H9 (cell line): ENCODE data around the gene KLHL2. TPM values are rescaled to one million over a fixed set of nuclear protein-coding genes. Genes with fewer than 3 reads are reported as not detected.

Source experiments
- DNase-seq: peaks from one replicate; pipeline ENCODE4 v3.0.0-alpha.2; 2017
- H2AFZ ChIP-seq: one replicate; pipeline ENCODE4 v1.6.1; 2013; ENCODE audit warnings: mild to moderate bottlenecking, low read length, control low read depth, moderate library complexity
- H2AK5ac ChIP-seq: 2 replicates; pipeline ENCODE4 v1.6.1; 2013; ENCODE audit warnings: low read length, control low read depth, mixed read lengths; ENCODE audit not compliant: insufficient read length
- H2BK120ac ChIP-seq: one replicate; pipeline ENCODE4 v1.6.1; 2013; ENCODE audit warnings: low read depth, mild to moderate bottlenecking, low read length, control low read depth, inconsistent platforms; ENCODE audit not compliant: poor library complexity, severe bottlenecking
- H2BK12ac ChIP-seq: 2 replicates; pipeline ENCODE4 v1.6.1; 2013; ENCODE audit warnings: low read length, control low read depth, mixed read lengths, low read depth; ENCODE audit not compliant: insufficient read length
- H2BK15ac ChIP-seq: 2 replicates; pipeline ENCODE4 v1.6.1; 2013; ENCODE audit warnings: low read depth, low read length, control low read depth
- H2BK20ac ChIP-seq: one replicate; pipeline ENCODE4 v1.6.1; 2013; ENCODE audit warnings: low read depth, mild to moderate bottlenecking, low read length, control low read depth, inconsistent platforms; ENCODE audit not compliant: poor library complexity, severe bottlenecking
- H2BK5ac ChIP-seq: 2 replicates; pipeline ENCODE4 v1.6.1; 2013; ENCODE audit warnings: low read length, control low read depth, mixed read lengths; ENCODE audit not compliant: insufficient read length
- H3K14ac ChIP-seq: 2 replicates; pipeline ENCODE4 v1.6.1; 2013; ENCODE audit warnings: low read length, control low read depth; ENCODE audit not compliant: insufficient read depth
- H3K18ac ChIP-seq: 2 replicates; pipeline ENCODE4 v1.6.1; 2013; ENCODE audit warnings: low read depth, mild to moderate bottlenecking, mixed read lengths, low read length, control low read depth; ENCODE audit not compliant: insufficient read length
- H3K23ac ChIP-seq: 2 replicates; pipeline ENCODE4 v1.6.1; 2013; ENCODE audit warnings: low read length, control low read depth, mixed read lengths, low read depth; ENCODE audit not compliant: insufficient read length
- H3K23me2 ChIP-seq: 2 replicates; pipeline ENCODE4 v1.6.1; 2013; ENCODE audit warnings: low read depth, mild to moderate bottlenecking, mixed read lengths, low read length, control low read depth; ENCODE audit not compliant: insufficient read length, poor library complexity, severe bottlenecking
- H3K27ac ChIP-seq: 2 replicates; pipeline ENCODE4 v1.5.1; 2013; ENCODE audit warnings: low read length, control low read depth, mixed read lengths, low read depth; ENCODE audit not compliant: insufficient read length
- H3K27me3 ChIP-seq: 2 replicates; pipeline ENCODE4 v1.6.1; 2013; ENCODE audit warnings: low read length, control low read depth, inconsistent platforms; ENCODE audit not compliant: insufficient read depth
- H3K4ac ChIP-seq: 2 replicates; pipeline ENCODE4 v1.6.1; 2013; ENCODE audit warnings: low read depth, mild to moderate bottlenecking, control low read depth, inconsistent platforms, low read length, moderate library complexity
- H3K4me1 ChIP-seq: 2 replicates; pipeline ENCODE4 v1.6.1; 2013; ENCODE audit warnings: low read length, control low read depth, inconsistent platforms; ENCODE audit not compliant: insufficient read depth
- H3K4me2 ChIP-seq: 2 replicates; pipeline ENCODE4 v1.6.1; 2013; ENCODE audit warnings: low read length, control low read depth, mixed read lengths; ENCODE audit not compliant: insufficient read length, insufficient read depth
- H3K56ac ChIP-seq: 2 replicates; pipeline ENCODE4 v1.6.1; 2013; ENCODE audit warnings: low read depth, mild to moderate bottlenecking, mixed read lengths, low read length, control low read depth; ENCODE audit not compliant: insufficient read length
- H3K79me1 ChIP-seq: 2 replicates; pipeline ENCODE4 v1.6.1; 2013; ENCODE audit warnings: low read depth, mild to moderate bottlenecking, moderate library complexity, low read length, control low read depth, inconsistent platforms; ENCODE audit not compliant: insufficient read depth, poor library complexity, severe bottlenecking
- H3K79me2 ChIP-seq: 2 replicates; pipeline ENCODE4 v1.6.1; 2013; ENCODE audit warnings: low read length, control low read depth, inconsistent platforms; ENCODE audit not compliant: insufficient read depth
- H3K9ac ChIP-seq: 2 replicates; pipeline ENCODE4 v1.6.1; 2013; ENCODE audit warnings: low read length, control low read depth, mixed read lengths; ENCODE audit not compliant: insufficient read length; ENCODE audit errors: extremely low read depth
- H3K9me3 ChIP-seq: one replicate; pipeline ENCODE4 v1.6.1; 2013; ENCODE audit warnings: low read depth, low read length, inconsistent platforms; ENCODE audit not compliant: control insufficient read depth
- H3T11ph ChIP-seq: one replicate; pipeline ENCODE4 v1.6.1; 2013; ENCODE audit warnings: mild to moderate bottlenecking, low read length, control low read depth, inconsistent platforms
- H4K20me1 ChIP-seq: one replicate; pipeline ENCODE4 v1.6.1; 2013; ENCODE audit not compliant: control insufficient read depth, insufficient read length, insufficient read depth
- H4K5ac ChIP-seq: 2 replicates; pipeline ENCODE4 v1.6.1; 2013; ENCODE audit warnings: low read depth, mild to moderate bottlenecking, mixed read lengths, low read length, control low read depth; ENCODE audit not compliant: insufficient read length
- H4K8ac ChIP-seq: replicated peaks from 2 replicates; pipeline ENCODE4 v1.6.1; 2013; ENCODE audit warnings: low read length, control low read depth, mixed read lengths, low read depth; ENCODE audit not compliant: insufficient read length
- H4K91ac ChIP-seq: 2 replicates; pipeline ENCODE4 v1.6.1; 2013; ENCODE audit warnings: low read depth, mild to moderate bottlenecking, moderate library complexity, mixed read lengths, low read length, control low read depth; ENCODE audit not compliant: insufficient read length
- H3K27ac Mint-ChIP-seq, 3 experiments: 2 replicates in 2 of 3; 3 replicates in 1 of 3; pipeline ENCODE4 v1.8.0; 2020 to 2021; ENCODE audit warnings: mixed read lengths in 3 of 3, mild to moderate bottlenecking in 1 of 3, moderate library complexity in 1 of 3
- H3K27me3 Mint-ChIP-seq: 2 replicates; pipeline ENCODE4 v1.8.0; 2021; ENCODE audit warnings: low read depth, mild to moderate bottlenecking, moderate library complexity, mixed read lengths
- H3K36me3 Mint-ChIP-seq, 3 experiments: 2 replicates in 2 of 3; 3 replicates in 1 of 3; pipeline ENCODE4 v1.8.0; 2020 to 2021; ENCODE audit warnings: low read depth in 3 of 3, mixed read lengths in 3 of 3; ENCODE audit not compliant: insufficient read depth in 1 of 3
- H3K4me1 Mint-ChIP-seq, 2 experiments: 2 replicates each; pipeline ENCODE4 v1.8.0; 2020; ENCODE audit warnings: mixed read lengths in 2 of 2
- H3K4me3 Mint-ChIP-seq, 2 experiments: 2 replicates in 1 of 2; 3 replicates in 1 of 2; pipeline ENCODE4 v1.8.0; 2020 to 2021; ENCODE audit warnings: mild to moderate bottlenecking in 2 of 2, mixed read lengths in 2 of 2, moderate library complexity in 1 of 2
- H3K9me3 Mint-ChIP-seq, 2 experiments: 2 replicates in 1 of 2; 3 replicates in 1 of 2; pipeline ENCODE4 v1.8.0; 2020; ENCODE audit warnings: mild to moderate bottlenecking in 2 of 2, mixed read lengths in 2 of 2, moderate library complexity in 1 of 2
- WGBS: extraction: QIAGEN DNeasy Blood & Tissue Kit; methylation state at CpG from one replicate; pipeline ENCODE4 v1.1.7; 2013; ENCODE audit warnings: missing lambda C conversion rate, low lambda C conversion rate, mixed read lengths; ENCODE audit not compliant: insufficient read length; ENCODE audit errors: extremely low coverage; 5-methylcytosine and 5-hydroxymethylcytosine counted together
- total RNA-seq: library from RNA; stranded (reverse); gene quantifications from 2 replicates; pipeline ENCODE4 v1.2.1, GENCODE V29; 2021
- TF ChIP-seq, protein P1 (sequence below): fragments of 200-600 bp; sonication (generic); conservative IDR thresholded peaks from 3 replicates; pipeline ENCODE4 v1.8.0; 2021; ENCODE audit warnings: antibody characterized with exemption, mild to moderate bottlenecking

KLHL2 gene
- total RNA-seq, 1 experiment from 2014 or later = 14.3 TPM

DNA sequence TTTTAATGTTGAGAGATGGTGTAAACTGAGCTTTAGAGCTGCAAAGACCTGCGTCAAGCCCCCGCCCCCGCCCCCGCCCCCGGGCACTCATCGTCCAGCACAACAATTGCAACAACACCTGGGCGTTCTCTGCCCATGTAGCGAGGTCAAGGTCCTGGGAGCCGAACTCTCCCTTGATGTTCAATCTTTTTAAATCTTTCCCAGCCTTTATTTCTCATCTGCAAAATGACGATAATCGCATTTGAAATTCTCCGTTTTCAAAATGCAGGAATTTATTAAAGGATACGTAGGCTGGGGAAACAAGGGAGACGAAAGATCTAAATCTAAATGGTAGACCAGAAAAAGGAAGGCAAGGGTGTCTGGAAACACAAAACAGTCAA, 119.5 kb downstream of the KLHL2 start:
- H3K27ac Mint-ChIP-seq = peak overlapping the region in 1 of 3 experiments; percentile 85; a peak in 1 of 7 replicates
- DNase-seq = peak; percentile 73
- no peak overlapping the region for H3K4me3 Mint-ChIP-seq

More for the DNA sequence above, 119.5 kb downstream of the KLHL2 start:
- Histone ChIP-seq H2AFZ (no peak overlapping the region), H3K9ac (peak overlapping the region; percentile 94), H4K8ac (no peak overlapping the region), H3K27me3 (no peaks in the 10 kb centered on the region), H3K4ac (no peak overlapping the region), H3K4me1 (no peaks in the 10 kb centered on the region; the same call in 1 of the 2 replicates), H2BK120ac (no peak overlapping the region), H2BK15ac (no peak overlapping the region), H3K4me2 (peak overlapping the region; percentile 86), H4K91ac (no peak overlapping the region), H3K23ac (no peak overlapping the region), H4K20me1 (no peaks in the 10 kb centered on the region), H3K79me1 (no peaks in the 10 kb centered on the region), H2AK5ac (no peak overlapping the region), H3T11ph (no peak overlapping the region), H3K18ac (peak overlapping the region; percentile 86), H3K56ac (no peak overlapping the region), H2BK20ac (no peak overlapping the region), H3K79me2 (peaks cover 40% of the 10 kb centered on the region), H4K5ac (no peak overlapping the region), H3K9me3 (no peaks in the 10 kb centered on the region), H3K27ac (peak overlapping the region; percentile 86), H2BK5ac (peak overlapping the region; percentile 74), H3K14ac (peak overlapping the region; percentile 79; the same call in 1 of the 2 replicates), H3K23me2 (peaks cover 10% of the 10 kb centered on the region), H2BK12ac (no peak overlapping the region)
- TF ChIP-seq, protein P1, sequence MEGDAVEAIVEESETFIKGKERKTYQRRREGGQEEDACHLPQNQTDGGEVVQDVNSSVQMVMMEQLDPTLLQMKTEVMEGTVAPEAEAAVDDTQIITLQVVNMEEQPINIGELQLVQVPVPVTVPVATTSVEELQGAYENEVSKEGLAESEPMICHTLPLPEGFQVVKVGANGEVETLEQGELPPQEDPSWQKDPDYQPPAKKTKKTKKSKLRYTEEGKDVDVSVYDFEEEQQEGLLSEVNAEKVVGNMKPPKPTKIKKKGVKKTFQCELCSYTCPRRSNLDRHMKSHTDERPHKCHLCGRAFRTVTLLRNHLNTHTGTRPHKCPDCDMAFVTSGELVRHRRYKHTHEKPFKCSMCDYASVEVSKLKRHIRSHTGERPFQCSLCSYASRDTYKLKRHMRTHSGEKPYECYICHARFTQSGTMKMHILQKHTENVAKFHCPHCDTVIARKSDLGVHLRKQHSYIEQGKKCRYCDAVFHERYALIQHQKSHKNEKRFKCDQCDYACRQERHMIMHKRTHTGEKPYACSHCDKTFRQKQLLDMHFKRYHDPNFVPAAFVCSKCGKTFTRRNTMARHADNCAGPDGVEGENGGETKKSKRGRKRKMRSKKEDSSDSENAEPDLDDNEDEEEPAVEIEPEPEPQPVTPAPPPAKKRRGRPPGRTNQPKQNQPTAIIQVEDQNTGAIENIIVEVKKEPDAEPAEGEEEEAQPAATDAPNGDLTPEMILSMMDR = no peak
- no CpG with 5 or more reads among the region's 14 CpGs for WGBS
- peaks cover 14 to 16% (median 15%) of the 10 kb centered on the region in 3 experiments for H3K36me3 Mint-ChIP-seq
- peaks cover 34 to 38% of the 10 kb centered on the region in 2 experiments for H3K4me1 Mint-ChIP-seq
- no peaks in the 10 kb centered on the region for H3K9me3 Mint-ChIP-seq
- no peaks in the 10 kb centered on the region for H3K27me3 Mint-ChIP-seq
